Right ventricle myocardium inferior (tissue), 1 donor: ENCODE measurements around the gene VSTM2A. TPM values are rescaled to one million over a fixed set of nuclear protein-coding genes. Genes with fewer than 3 reads are reported as not detected.
"Not testable (repeated sequence)": the region's sequence is repeated elsewhere in the genome, so short reads cannot be mapped to it uniquely, and the experiment has no call there.

ENCODE experiments used
- ATAC-seq: fragments of 200-7000 bp; cut with Tn5 transposase; one replicate; pipeline ENCODE4 v1.9.1; 2020; ENCODE audit warnings: mild to moderate bottlenecking, moderate library complexity
- DNase-seq: peaks from one replicate; pipeline ENCODE4 v3.0.0; 2021; ENCODE audit errors: missing footprints
- intact Hi-C: fragments of 100-400 bp; cut with DNase I; formaldehyde crosslinking; loops from one replicate; pipeline ENCODE4 v1.11.0; 2022
- long read RNA-seq: library from polyadenylated mRNA; unstranded; transcript quantifications from one replicate; pipeline ENCODE4 v2.0.0, GENCODE V29; 2021
- total RNA-seq: library from RNA; stranded (reverse); fragmentation: NEBNext Ultra II Directional; extraction: Animal tissue kit (Norgen Biotek cat#: 25700); gene quantifications from one replicate; pipeline ENCODE4 v1.2.1, GENCODE V29; 2021
- donor health status: DM: no; HTN: yes; CAD: no; lungs with severe emphysema.

The VSTM2A gene, protein sequence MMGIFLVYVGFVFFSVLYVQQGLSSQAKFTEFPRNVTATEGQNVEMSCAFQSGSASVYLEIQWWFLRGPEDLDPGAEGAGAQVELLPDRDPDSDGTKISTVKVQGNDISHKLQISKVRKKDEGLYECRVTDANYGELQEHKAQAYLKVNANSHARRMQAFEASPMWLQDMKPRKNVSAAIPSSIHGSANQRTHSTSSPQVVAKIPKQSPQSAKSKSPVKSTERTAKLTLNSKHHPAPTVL
- total RNA-seq, result not detected
- long read RNA-seq, result 0 reads

DNA sequence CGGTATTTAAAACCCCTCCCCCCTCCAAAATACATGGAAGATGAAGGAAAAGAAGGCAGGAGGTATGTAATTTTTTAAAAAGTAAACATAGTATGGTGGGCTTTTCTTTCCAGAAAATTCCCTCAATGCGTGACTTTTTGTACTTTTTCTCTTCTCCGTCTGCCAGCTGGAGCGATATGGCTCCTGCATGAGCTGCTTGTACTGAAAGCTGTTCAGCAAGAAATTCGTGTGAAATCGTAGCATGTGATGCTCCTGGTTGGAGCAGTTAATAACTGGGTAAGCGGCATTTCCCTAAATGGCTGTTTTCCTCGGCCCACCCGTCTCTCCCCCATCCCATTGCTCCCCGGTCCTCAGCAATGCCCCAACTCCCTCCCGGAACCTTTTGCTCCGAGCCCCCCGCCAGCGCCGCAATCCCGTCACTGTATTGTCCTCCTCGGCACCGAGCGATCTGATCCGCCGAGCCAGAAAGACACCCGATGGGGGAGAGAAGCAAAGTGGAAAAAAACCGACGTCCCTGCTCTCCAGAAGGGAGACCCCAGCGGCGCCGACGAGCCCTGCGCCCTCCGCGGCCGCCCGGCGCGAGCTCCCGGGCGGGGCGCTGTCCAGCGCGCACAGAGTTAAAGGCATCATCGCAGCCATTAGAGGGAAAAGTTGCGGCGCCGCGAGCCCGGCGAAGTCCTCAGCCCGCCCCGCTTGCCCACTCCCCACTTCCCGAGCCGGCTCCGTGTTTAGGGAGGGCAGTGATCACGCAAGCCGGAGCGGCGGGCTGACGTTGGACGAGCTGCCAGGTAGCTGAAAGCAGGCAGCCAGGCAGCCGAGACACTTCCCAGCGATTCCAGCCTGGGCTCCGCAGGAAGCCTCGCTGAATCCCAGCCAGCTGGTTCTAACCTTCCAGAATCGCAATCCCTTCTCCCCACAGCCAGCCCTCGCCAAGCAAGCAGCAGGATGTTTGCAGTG, at the start of gene VSTM2A:
Gene VSTM2A (plus strand): TSS at position 707 of the 957 bp plus-strand sequence. CDS start 356 bp downstream, outside the sequence.
- DNase-seq (no peak), ATAC-seq (peak; percentile 37)
- intact Hi-C loops, result no loop called here

DNA sequence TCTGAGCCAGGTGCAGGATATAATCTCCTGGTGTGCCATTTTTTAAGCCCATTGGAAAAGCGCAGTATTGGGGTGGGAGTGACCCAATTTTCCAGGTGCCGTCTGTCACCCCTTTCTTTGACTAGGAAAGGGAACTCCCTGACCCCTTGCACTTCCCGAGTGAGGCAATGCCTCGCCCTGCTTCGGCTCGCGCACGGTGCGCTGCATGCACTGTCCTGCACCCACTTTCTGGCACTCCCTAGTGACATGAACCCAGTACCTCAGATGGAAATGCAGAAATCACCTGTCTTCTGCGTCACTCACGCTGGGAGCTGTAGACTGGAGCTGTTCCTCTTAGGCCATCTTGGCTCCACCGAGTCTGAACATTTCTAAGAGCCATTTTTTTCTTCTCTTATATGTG, 37.6 kb upstream of the VSTM2A start:
- intact Hi-C loops, DNase-seq, ATAC-seq: not testable (repeated sequence)

DNA sequence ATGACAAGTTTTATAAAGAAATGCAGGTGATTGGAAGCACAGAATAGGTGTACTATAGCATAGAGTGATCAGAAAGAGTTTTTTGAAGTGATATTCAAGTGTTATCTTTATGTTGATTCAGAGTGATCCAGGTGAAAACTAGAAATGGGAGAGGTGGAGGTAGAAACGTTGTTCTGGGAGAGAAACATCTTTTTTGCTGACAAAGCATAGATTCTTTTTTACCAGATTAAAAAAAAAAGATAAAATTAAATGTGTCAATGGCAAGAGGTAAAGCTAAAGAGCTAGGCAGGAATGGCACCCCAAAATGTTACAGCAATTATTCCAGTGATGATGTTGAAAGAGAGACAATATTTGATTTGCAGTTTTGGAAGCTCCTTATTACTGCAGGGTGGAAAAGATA, 12.6 kb upstream of the VSTM2A start:
- intact Hi-C loops, result no loop called here
- ATAC-seq, result no peak
- DNase-seq, result no peak

DNA sequence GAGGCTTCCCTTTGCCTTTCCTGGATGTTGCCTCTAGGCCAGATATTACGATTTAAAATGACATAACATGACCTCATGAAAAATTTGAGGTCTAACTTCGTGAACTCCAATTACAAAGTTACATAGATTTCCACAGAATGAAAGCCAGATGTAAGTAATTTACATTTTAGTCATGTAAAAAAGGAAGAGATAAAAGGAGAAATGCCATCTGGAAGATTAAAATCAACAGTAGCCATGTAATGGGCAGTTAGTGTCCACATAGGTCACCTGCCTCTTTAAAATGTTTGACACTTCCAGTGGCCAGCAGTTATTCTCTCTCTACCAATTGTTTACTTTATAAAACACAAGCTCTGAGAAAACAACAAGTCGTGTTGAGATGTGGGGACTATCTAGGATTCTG, 4.1 kb upstream of the VSTM2A start:
- intact Hi-C loops, result no loop called here
- no peak for ATAC-seq

DNA sequence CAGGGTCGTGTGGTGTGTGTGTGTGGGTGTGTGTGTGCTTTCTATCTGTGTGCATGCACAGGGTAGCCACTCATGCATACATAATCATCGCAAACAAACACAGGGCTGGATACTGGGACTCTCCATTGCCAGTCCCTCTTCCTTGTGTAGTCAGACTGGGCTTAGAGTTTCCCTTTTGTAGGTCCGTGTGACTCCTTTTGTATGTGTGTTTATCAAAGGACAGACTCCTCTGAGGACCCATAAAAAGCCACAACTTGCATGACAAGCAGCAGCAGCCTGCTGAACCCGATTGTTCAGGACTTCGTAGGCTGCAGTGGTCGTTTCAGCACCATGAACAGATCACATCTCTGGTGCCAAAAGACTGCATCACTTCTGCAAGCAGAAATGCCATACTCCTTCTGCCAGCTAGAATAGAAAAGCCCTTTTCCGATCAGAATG, 895 bp downstream of the VSTM2A start:
- ATAC-seq, result no peak
- DNase-seq, result no peak
- intact Hi-C loops, result no loop called here

More for the DNA sequence above, 4.1 kb upstream of the VSTM2A start:
- no peak for DNase-seq

DNA sequence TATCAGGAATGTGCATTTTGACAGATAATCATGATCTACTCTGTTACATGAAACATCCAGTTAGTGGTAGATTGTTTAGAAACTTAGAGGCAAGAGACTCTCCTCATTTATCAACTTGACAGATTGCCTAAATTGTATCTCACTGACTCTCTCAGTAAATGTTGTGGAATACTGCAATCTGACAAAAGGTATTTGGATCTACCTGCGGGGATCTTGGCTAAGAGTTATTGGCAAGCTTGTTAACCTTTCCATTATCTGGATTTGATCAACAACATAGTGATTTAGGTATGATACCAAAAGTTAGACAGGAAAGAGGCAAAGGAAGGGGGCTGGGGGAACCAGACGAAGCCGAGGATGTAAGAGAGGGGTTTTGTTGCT, 2.0 kb downstream of the VSTM2A start:
- intact Hi-C loops, result no loop called here
- no peak for DNase-seq
- ATAC-seq, result no peak

DNA sequence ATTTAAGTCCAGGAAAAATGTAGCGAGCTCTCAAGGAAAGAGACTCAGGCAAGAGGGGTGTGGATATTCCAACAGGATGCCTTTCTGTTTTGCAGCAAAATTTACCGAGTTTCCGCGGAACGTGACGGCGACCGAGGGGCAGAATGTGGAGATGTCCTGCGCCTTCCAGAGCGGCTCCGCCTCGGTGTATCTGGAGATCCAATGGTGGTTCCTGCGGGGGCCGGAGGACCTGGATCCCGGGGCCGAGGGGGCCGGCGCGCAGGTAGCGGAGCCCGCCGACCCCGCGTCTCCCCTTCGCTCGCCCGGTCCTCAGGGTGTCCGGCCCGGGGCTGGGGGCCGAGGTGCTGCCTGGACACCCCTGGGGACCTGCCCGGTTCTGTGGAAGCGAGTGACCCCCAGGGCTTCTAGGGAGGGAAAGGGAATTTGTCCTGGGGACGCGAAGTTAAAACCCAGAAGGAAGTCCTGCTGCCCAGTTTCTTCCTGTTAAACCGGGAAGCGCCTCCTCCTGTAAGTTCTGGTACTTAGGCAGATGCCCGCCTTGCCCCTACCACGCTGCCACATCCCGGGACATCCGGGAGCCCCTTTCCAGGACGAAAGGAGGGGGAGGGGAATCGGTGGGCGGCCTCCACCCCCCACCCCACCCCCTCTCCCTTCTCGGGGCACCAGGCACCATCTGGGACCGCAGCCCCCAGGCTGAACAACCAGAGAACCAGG, 2.5 kb downstream of the VSTM2A start:
- ATAC-seq (no peak), DNase-seq (no peak)
- intact Hi-C loops, result no loop called here

DNA sequence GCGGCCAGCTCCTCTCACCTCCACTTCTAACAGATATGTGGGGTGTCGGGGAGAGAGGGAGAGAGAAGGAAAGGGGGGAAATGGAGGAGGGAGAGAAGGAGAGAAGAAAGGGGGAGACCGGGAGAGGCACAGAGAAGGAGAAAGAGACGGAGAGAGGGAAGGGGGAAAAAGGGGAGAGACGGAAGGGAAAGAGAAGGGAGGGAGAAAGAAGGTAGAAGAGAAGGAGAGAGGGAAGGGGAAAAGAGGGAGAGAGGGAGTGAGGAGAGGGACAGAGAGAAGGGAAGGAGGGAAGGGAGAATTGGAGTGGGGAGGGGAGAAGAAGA, 3.0 kb downstream of the VSTM2A start:
- no peak for ATAC-seq
- DNase-seq, result no peak
- intact Hi-C loops, result no loop called here

DNA sequence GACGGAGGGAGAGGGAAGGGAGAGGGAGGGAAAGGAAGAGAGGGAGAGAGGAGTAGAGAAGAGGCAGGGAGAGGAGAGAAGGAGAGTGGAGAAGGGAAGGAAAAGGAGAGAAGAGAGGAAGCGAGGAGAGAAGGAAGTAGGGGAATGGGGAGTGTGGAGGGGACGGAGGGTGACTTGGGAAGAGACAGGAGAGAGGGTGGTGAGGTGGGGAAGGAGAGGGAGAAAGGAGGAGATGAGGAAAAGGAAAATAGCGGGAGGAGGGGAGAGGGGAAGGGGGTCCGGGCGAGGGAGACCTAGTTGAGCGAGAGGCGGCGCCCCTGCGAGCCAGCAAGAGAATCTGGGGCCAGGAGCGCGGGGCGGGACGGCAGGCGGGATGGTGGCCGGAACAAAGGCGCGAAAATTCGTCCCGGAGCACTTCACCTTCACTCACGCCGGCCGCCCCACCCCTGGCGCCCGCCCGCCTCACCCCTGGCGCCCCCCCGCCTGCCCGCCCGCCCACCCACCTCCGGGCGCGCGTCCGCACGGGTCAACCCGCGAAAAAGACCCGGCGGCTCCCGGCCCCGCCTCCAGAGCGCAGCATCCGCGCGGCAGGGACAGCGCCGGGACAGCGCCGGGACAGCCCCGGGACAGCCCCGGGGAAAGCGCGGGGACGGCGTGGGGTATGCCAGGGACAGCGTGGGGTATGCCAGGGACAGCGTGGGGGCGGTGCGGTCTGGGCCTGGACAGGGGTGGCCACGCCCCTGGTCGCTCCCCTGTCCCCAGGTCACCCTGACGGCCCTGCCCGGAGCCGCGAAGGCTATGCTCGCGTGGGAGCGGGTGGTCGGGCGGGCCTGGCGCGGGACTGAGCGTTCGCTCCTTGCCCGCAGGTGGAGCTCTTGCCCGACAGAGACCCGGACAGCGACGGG, 4.2 kb downstream of the VSTM2A start:
- DNase-seq (no peak), ATAC-seq (no peak)
- intact Hi-C loops, result no loop called here

DNA sequence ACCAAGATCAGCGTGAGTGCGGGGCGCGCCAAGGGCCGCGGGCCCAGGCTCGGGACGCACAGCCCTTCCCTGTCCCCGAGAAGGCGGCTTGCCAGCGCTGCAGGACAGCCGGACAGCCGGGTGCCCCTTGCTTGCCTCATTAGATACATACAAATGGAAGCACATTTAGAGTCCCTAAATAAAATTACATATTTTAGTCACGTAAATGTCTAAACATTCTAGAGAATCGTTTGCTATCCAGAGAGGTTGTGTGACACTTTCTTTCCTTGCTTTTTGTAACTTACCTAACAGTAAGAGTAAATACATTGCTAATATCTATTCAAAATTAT, 4.8 kb downstream of the VSTM2A start:
- DNase-seq (no peak), ATAC-seq (no peak)
- intact Hi-C loops, result no loop called here

DNA sequence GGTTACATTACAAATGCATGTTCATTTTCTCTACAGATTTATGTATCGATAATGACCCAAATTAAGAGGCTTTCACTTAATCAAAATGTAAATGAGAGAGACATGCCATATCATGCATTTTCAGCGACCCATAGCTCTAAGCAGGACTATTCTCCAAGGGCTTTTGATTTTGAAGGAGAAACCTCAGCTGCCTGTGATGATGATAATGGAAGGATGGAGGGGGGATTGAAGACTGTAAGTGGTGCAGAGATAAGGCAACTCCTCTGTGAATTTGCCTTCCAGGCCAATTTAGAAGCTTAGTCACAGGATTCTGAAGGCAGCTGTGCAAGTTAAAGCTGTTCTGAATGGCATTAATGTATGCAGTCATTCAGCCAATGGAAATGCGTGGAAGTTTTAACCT, 8.3 kb downstream of the VSTM2A start:
- DNase-seq (no peak), ATAC-seq (no peak)
- intact Hi-C loops, result no loop called here

DNA sequence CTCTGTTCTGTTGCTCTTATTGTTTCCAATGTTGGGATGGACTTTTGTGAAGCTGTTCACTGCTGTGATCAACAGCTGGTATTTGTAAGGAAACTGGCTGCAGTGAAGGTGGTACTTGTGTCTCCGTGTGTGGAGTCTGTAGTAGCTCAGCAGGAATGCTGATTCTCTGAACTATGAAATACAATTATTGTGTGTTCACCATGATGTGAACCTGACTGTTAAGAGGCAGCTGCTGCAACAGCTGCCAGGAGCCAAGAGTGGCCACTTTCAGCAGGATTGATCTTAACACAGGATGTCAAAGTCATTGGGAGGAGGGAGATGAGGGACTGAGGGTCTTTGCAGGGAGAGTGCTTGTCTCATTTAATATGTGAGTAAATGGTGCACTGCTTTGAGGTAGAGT, 13.9 kb downstream of the VSTM2A start:
- no peak for DNase-seq
- ATAC-seq, result no peak
- intact Hi-C loops, result no loop called here

DNA sequence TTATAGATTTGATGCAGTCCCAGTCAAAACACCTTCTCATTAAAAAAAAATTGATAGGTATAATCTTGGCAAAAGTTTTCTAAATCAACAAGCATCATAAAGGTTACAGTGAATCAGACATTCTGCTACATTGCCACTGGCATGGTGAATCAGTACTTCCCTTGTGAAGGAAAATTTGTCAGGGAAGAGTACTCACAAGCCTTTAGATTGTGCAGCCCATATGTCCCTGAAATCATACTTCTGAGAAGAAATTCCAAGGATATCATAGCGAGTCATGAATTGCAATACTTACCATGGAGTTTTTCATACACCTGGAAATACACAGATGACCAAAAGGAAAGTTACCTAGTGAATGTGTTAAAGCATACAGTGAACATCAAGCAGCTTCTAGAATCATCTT, 17.2 kb downstream of the VSTM2A start:
- no peak for ATAC-seq
- no peak for DNase-seq
- intact Hi-C loops, result no loop called here

DNA sequence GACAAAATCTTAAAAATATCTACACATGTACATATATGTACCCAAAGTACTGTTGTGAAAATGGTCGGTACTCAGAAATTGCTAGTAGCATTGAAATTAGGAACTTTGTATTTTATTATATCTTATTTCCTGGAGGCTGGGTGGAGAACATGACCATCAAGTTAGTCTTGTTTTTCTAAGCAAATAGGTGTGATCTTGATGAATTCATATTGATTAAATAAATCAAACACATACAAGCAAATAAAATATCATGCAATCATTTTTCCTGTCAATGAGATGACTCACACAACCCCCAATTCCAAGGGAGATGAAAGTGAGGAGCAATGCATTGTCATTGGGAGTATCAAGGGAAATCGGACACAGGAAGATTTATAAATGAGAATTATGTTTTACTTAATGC, 18.0 kb downstream of the VSTM2A start:
- DNase-seq, result no peak
- ATAC-seq, result no peak
- intact Hi-C loops, result no loop called here

DNA sequence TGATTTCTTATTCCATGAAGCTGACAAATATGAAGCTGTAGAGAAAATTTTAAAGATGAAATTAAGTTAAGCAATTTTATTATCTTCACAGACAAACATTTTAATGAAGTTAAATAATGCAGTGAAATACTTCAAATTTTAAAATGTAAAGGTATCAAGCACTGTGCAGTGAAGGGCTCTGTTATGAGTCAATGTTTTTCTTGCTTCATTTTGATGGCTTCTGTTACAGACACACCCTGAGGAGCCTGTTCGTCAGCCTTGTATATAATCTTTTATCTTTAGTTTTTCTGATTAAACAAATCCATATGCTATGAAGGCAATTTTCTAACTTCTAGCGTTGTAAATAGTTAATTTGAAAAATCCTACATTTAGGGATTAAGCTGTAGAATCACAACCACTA, 18.5 kb downstream of the VSTM2A start:
- ATAC-seq, result no peak
- intact Hi-C loops, result no loop called here
- no peak for DNase-seq

DNA sequence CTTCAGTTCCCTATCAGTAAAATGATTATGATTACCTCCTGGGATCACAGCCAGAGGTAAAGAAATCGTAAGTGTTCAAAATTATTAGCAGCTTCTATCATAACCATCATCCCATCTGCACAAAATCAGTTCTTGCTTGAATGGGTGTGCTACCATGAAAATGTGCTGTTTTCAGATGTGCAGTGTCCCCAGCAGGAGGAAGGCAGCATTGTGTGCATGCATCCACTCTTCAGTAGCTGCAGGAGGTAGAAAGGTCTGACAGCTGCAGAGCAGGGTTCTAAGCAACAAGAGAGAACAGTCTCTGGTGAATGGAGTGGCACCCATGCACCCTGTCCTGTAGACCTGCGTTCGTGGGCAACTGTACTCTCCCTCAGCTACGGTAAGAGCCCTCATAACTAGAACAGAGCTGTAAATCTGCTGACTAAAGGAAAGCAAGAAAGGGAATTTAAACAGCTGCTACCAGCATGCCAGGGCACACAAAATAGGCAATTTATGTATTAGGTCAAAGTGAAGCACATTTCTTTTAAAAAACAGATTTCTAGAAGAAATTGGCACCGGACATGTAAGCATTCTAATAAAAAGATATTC, 21.2 kb downstream of the VSTM2A start:
- ATAC-seq (no peak), DNase-seq (no peak)
- intact Hi-C loops, result no loop called here

DNA sequence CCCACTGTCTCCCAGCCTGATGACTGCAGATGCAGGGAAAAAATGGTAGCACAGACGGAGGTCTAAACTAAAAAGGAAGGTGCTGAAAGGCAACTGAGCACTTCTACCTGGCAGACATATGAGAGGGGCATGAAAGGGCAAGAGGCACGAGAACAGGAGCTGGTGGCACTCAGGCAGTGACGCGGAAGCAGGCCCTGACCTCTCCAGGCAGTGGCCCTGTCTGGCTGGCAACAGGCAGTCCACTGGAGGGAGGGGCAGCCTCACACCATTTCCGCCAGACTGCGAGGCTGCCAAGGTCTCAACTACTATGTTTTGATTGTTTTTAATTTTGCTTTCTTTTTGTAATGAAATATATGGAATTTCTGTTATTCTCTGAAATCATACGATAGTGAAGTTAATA, 23.3 kb downstream of the VSTM2A start:
- DNase-seq (no peak), ATAC-seq (no peak)
- intact Hi-C loops, result no loop called here

DNA sequence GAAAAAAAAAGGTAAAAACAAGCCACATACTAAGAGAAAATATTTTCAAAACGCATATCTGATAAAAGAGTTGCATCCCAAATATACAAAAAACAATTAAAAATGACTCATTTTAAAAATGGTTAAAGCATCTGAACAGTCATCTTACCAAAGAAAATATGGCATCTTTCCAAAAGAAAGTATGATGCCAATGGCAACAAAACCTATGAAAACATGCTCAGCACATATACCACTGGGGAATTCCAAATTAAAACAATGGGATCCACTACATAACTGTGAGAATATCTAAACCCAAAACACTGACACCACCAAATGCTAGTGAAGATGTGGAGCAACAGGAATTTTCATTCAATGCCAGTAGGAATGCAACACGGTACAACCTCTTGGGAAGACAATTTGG, 39.3 kb downstream of the VSTM2A start:
- DNase-seq (no peak), ATAC-seq (no peak)
- intact Hi-C loops, result no loop called here
